ENCODE data around the gene H2AZ2. TPM values are rescaled to one million over a fixed set of nuclear protein-coding genes. Genes with fewer than 3 reads are reported as not detected.

H2AZ2 gene
- total and polyA plus RNA-seq, 2 of the 4 experiments (the other 2 are of a cell fraction): 156 to 162 TPM

- Histone ChIP-seq H2BK120ac (ENCODE audit: low read depth, low read length) (no peak overlapping the region), H2BK15ac (ENCODE audit: low read depth, low read length) (no peak overlapping the region), H3K79me1 (ENCODE audit: low read depth in 1 of 2, low read length in 2 of 2) (no peaks in the 10 kb centered on the region), H2AK9ac (replicated peaks; ENCODE audit: low read depth, low read length, poor library complexity) (no peak overlapping the region), H3K9me3 (ENCODE audit: control insufficient read depth, insufficient read depth, low read length) (no peaks in the 10 kb centered on the region), H3K27me3 (ENCODE audit: control insufficient read depth, insufficient read depth, low read length) (no peaks in the 10 kb centered on the region), H4K5ac (ENCODE audit: low read depth, low read length) (no peak overlapping the region), H3K56ac (ENCODE audit: extremely low read depth, insufficient read depth, low read length) (no peak overlapping the region), H3K27ac (ENCODE audit: insufficient read depth, low read length) (no peak overlapping the region), H3K9me1 (ENCODE audit: insufficient read depth, low read length) (0 out of 2 replicates have a peak, but pooled peaks cover 3% of the 10 kb centered on the region), H2AFZ (replicated peaks; ENCODE audit: low read length, poor library complexity) (no peak overlapping the region), H3K9ac (ENCODE audit: low read depth, low read length) (no peak overlapping the region), H4K20me1 (ENCODE audit: insufficient read depth, low read length) (peaks cover 13% of the 10 kb centered on the region), H3K4ac (ENCODE audit: low read depth, low read length) (no peak overlapping the region), H3K18ac (ENCODE audit: low read depth, low read length) (no peak overlapping the region), H2BK20ac (ENCODE audit: low read depth, low read length) (no peak overlapping the region), H3K36me3 (ENCODE audit: control insufficient read depth, insufficient read depth, low read length) (peaks cover 4% of the 10 kb centered on the region; the same call in 1 of the 2 replicates), H3K4me1 (ENCODE audit: control insufficient read depth, insufficient read depth, low read length) (no peaks in the 10 kb centered on the region), H3K14ac (replicated peaks; ENCODE audit: low read depth, low read length) (no peak overlapping the region), H4K8ac (ENCODE audit: low read depth in 2 of 2, low read length in 2 of 2) (no peak overlapping the region), H3K4me2 (ENCODE audit: low read depth, low read length) (no peak overlapping the region), H3K23ac (ENCODE audit: low read depth, low read length) (no peak overlapping the region), H4K91ac (ENCODE audit: insufficient read depth, low read depth, low read length) (no peak overlapping the region), H3K4me3 (ENCODE audit: insufficient read depth, low read depth, low read length) (no peak overlapping the region), H2BK5ac (ENCODE audit: low read depth, low read length, poor library complexity, severe bottlenecking) (no peak overlapping the region), H2AK5ac (ENCODE audit: low read depth, low read length) (no peak overlapping the region)
- no CpG with 5 or more reads among the region's 4 CpGs for WGBS, 2 experiments (ENCODE audit: extremely low coverage in 2 of 2, insufficient read length in 1 of 2)
- no peak for DNase-seq
- CTCF ChIA-PET: no interaction called here
- in situ Hi-C loops (cut with MboI; ENCODE audit: low sequenced_read_pairs): no loop called here
- no TSS peak for BruUV-seq (replicated peaks)
- POLR2A ChIA-PET (ENCODE audit: unreplicated experiment): no interaction called here
- intact Hi-C loops (cut with micrococcal nuclease): no loop called here
- no peak for ATAC-seq (ENCODE audit: low read depth)
- no peak for TF ChIP-seq RAD21 (IDR thresholded peaks at IDR 0.05; ENCODE audit: low read length)
- TF ChIP-seq NFE2L2 (IDR thresholded peaks at IDR 0.05; ENCODE audit: low read depth, low read length): no peak
- no peak for TF ChIP-seq CEBPB (IDR thresholded peaks at IDR 0.05; ENCODE audit: low read depth, low read length)
- no peak for TF ChIP-seq BHLHE40 (IDR thresholded peaks at IDR 0.05; ENCODE audit: low read depth, low read length)
- TF ChIP-seq SMC3 (IDR thresholded peaks at IDR 0.05; ENCODE audit: low read depth, low read length): no peak
- no peak for TF ChIP-seq USF2 (IDR thresholded peaks at IDR 0.05; ENCODE audit: low read depth, low read length)
- TF ChIP-seq MXI1 (IDR thresholded peaks at IDR 0.05; ENCODE audit: borderline replicate concordance, low read depth, low read length): no peak
- no peak for TF ChIP-seq FOS (IDR thresholded peaks at IDR 0.05; ENCODE audit: low read depth, low read length)
- TF ChIP-seq MAFK (IDR thresholded peaks at IDR 0.05; ENCODE audit: low read depth, low read length): no peak
- TF ChIP-seq MAZ (IDR thresholded peaks at IDR 0.05; ENCODE audit: borderline replicate concordance, low read depth, low read length): no peak
- no peak for TF ChIP-seq POLR2A (IDR thresholded peaks at IDR 0.05; ENCODE audit: low read depth, low read length)
- TF ChIP-seq RFX5 (IDR thresholded peaks at IDR 0.05; ENCODE audit: low read depth, low read length): no peak
- no peak for TF ChIP-seq CHD1 (IDR thresholded peaks at IDR 0.05; ENCODE audit: low read depth, low read length)
- dilution Hi-C loops (cut with HindIII; ENCODE audit: low sequenced_read_pairs, unreplicated experiment): no loop called here
These were observed 38.9 kb downstream of the H2AZ2 start for GRCh38 chr7:44808914-44809393.
